HCT116 (cell line): Measurements from ENCODE around the gene PRMT9. TPM values are rescaled to one million over a fixed set of nuclear protein-coding genes. Genes with fewer than 3 reads are reported as not detected.

Source experiments
- ATAC-seq: fragments of 200-7000 bp; cut with Tn5 transposase; 2 replicates; pipeline ENCODE4 v1.9.1; 2020; ENCODE audit warnings: mild to moderate bottlenecking, moderate library complexity
- BruUV-seq: library from RNA; stranded (reverse); fragments of 400-500 nt; replicated peaks from 2 replicates; lab custom pipeline; 2021; lab: Mats Ljungman, UMichigan
- CTCF ChIA-PET: fragments of 300-600 bp; sonication (Branson Sonifier 250); formaldehyde crosslinking; loops from one replicate; lab custom pipeline; 2021; ENCODE audit warnings: antibody characterized with exemption; lab: Charles Lee
- POLR2A ChIA-PET: fragments of 300-600, 350-600 bp; sonication (Branson Sonifier 250); formaldehyde crosslinking; loops from one replicate; lab custom pipeline; 2021; ENCODE audit warnings: antibody characterized with exemption; lab: Charles Lee
- RAD21 ChIA-PET, 2 experiments: fragments of 300-600 bp; sonication (Branson Sonifier 250); formaldehyde crosslinking; loops; one replicate each; lab custom pipeline; 2023; ENCODE audit warnings: low total read pairs in 2 of 2; ENCODE audit not compliant: uncharacterized antibody in 2 of 2, unreplicated experiment in 2 of 2, low non-redundant PET in 1 of 2; lab: Charles Lee
- DNase-seq: peaks from one replicate; pipeline ENCODE4 v3.0.0-alpha.2; 2010; ENCODE audit warnings: low read depth, low spot score
- H2AFZ ChIP-seq: fragments of 200-600 bp; shearing (Covaris generic), sonication (generic); 2 replicates; pipeline ENCODE4 v1.6.1; 2017; ENCODE audit warnings: low read depth, mixed run types, mixed read lengths, antibody characterized with exemption, low read length; ENCODE audit not compliant: poor library complexity, severe bottlenecking
- H3K27ac ChIP-seq: 2 replicates; pipeline ENCODE4 v1.5.1; 2012; ENCODE audit warnings: low read depth, low read length
- H3K27me3 ChIP-seq: fragments of 200-600 bp; sonication (generic); 2 replicates; pipeline ENCODE4 v1.6.1; 2016; ENCODE audit warnings: mixed run types, low read length, mixed read lengths; ENCODE audit not compliant: insufficient read depth
- H3K36me3 ChIP-seq, 2 experiments: fragments of 200-500 bp in 1 of 2; fragments of 200-600 bp in 1 of 2; sonication (Bioruptor generic) in 1 of 2; sonication (generic) in 1 of 2; 2 replicates each; pipeline versions ENCODE4 v1.5.1 to v1.6.1; 2014 to 2016; ENCODE audit warnings: low read length in 2 of 2, inconsistent platforms in 1 of 2, mixed read lengths in 1 of 2, mixed run types in 1 of 2; ENCODE audit not compliant: insufficient read depth in 2 of 2, control insufficient read depth in 1 of 2
- H3K4me1 ChIP-seq, 2 experiments: fragments of 200-600 bp in 1 of 2; sonication (generic) in 1 of 2; 2 replicates each; pipeline versions ENCODE4 v1.5.1 to v1.6.1; 2012 to 2017; ENCODE audit warnings: low read length in 2 of 2, inconsistent platforms in 1 of 2, mild to moderate bottlenecking in 1 of 2, mixed read lengths in 1 of 2, mixed run types in 1 of 2, moderate library complexity in 1 of 2; ENCODE audit not compliant: insufficient read depth in 2 of 2, control insufficient read depth in 1 of 2
- H3K4me2 ChIP-seq: fragments of 200-600 bp; sonication (generic); 2 replicates; pipeline ENCODE4 v1.6.1; 2017; ENCODE audit warnings: mixed run types, low read length, mixed read lengths
- H3K4me3 ChIP-seq, 2 experiments: fragments of 200-600 bp in 1 of 2; sonication (generic) in 1 of 2; replicated peaks in 1 of 2; 2 replicates each; pipeline ENCODE4 v1.5.1; 2011 to 2016; ENCODE audit warnings: low read length in 2 of 2, control low read depth in 1 of 2, low read depth in 1 of 2, mild to moderate bottlenecking in 1 of 2, mixed read lengths in 1 of 2, mixed run types in 1 of 2
- H3K79me2 ChIP-seq: fragments of 200-600 bp; sonication (generic); 2 replicates; pipeline ENCODE4 v1.6.1; 2017; ENCODE audit warnings: mild to moderate bottlenecking, mixed run types, low read length, moderate library complexity, mixed read lengths; ENCODE audit not compliant: insufficient read depth
- H3K9ac ChIP-seq: fragments of 200-600 bp; sonication (generic); 2 replicates; pipeline ENCODE4 v1.6.1; 2016; ENCODE audit warnings: low read length, mixed read lengths
- H3K9me2 ChIP-seq: fragments of 200-600 bp; sonication (generic), shearing (Covaris generic); 2 replicates; pipeline ENCODE4 v1.6.1; 2017; ENCODE audit warnings: mixed run types, mild to moderate bottlenecking, moderate library complexity; ENCODE audit not compliant: insufficient read depth
- H3K9me3 ChIP-seq, 2 experiments: fragments of 200-500 bp in 1 of 2; fragments of 200-600 bp in 1 of 2; sonication (Bioruptor generic) in 1 of 2; sonication (generic) in 1 of 2; 2 replicates each; pipeline ENCODE4 v1.6.1; 2014 to 2017; ENCODE audit warnings: low read length in 2 of 2, mixed read lengths in 2 of 2, inconsistent platforms in 1 of 2, low read depth in 1 of 2, mild to moderate bottlenecking in 1 of 2, mixed run types in 1 of 2, moderate library complexity in 1 of 2; ENCODE audit not compliant: control insufficient read depth in 1 of 2, insufficient read depth in 1 of 2
- H4K20me1 ChIP-seq: fragments of 200-600 bp; sonication (generic), shearing (Covaris generic); 2 replicates; pipeline ENCODE4 v1.6.1; 2017; ENCODE audit warnings: mixed run types, mild to moderate bottlenecking, moderate library complexity; ENCODE audit not compliant: insufficient read depth
- CBX3 ChIP-seq: IDR thresholded peaks from 2 replicates; pipeline ENCODE4 v1.6.1; 2012; ENCODE audit warnings: low read depth
- ELF1 ChIP-seq: IDR thresholded peaks from 2 replicates; pipeline ENCODE4 v1.6.1; 2012; ENCODE audit warnings: low read depth, borderline replicate concordance
- EZH2 ChIP-seq: fragments of 200-600 bp; sonication (generic); IDR thresholded peaks from 2 replicates; pipeline ENCODE4 v1.6.1; 2017; ENCODE audit warnings: antibody characterized with exemption, mixed run types
- EZH2phosphoT487 ChIP-seq: fragments of 200-600 bp; IDR thresholded peaks from 2 replicates; pipeline ENCODE4 v1.6.1; 2018; ENCODE audit warnings: antibody characterized with exemption, borderline replicate concordance
- POLR2A ChIP-seq: IDR thresholded peaks from 2 replicates; pipeline ENCODE4 v1.7.0; 2011; ENCODE audit warnings: borderline replicate concordance; ENCODE audit not compliant: insufficient read depth, insufficient read length; ENCODE audit errors: extremely low read depth
- POLR2AphosphoS5 ChIP-seq: IDR thresholded peaks from 2 replicates; pipeline ENCODE4 v1.6.1; 2011; ENCODE audit warnings: mild to moderate bottlenecking, low read depth, low read length, moderate library complexity
- RAD21 ChIP-seq: IDR thresholded peaks from 2 replicates; pipeline ENCODE4 v1.6.1; 2012; ENCODE audit warnings: low read depth, mild to moderate bottlenecking
- REST ChIP-seq: IDR thresholded peaks from 2 replicates; pipeline ENCODE4 v1.6.1; 2012; ENCODE audit warnings: low read depth
- SIN3A ChIP-seq: IDR thresholded peaks from 2 replicates; pipeline ENCODE4 v1.6.1; 2012; ENCODE audit warnings: low read depth
- SRF ChIP-seq: IDR thresholded peaks from 2 replicates; pipeline ENCODE4 v1.6.1; 2012; ENCODE audit warnings: low read depth
- YY1 ChIP-seq: IDR thresholded peaks from 2 replicates; pipeline ENCODE4 v1.6.1; 2011; ENCODE audit warnings: low read length, low read depth, moderate library complexity, mild to moderate bottlenecking; ENCODE audit not compliant: insufficient replicate concordance; ENCODE audit errors: extremely low read depth
- ZNF274 ChIP-seq: fragments of 200-500 bp; sonication (Bioruptor generic); IDR thresholded peaks from 2 replicates; pipeline ENCODE4 v1.6.1; 2014; ENCODE audit warnings: mild to moderate bottlenecking, low read depth, low read length, inconsistent platforms
- intact Hi-C: fragments of 100-400 bp; cut with micrococcal nuclease; formaldehyde crosslinking; loops from 2 replicates; pipeline ENCODE4 v1.10.0; 2022
- total RNA-seq: library from RNA; stranded (reverse); gene quantifications from one replicate; pipeline ENCODE4 v1.2.1, GENCODE V29; 2021; ENCODE audit not compliant: unreplicated experiment

PRMT9 gene
- total RNA-seq, 1 experiment from 2014 or later: 5.8 TPM

DNA sequence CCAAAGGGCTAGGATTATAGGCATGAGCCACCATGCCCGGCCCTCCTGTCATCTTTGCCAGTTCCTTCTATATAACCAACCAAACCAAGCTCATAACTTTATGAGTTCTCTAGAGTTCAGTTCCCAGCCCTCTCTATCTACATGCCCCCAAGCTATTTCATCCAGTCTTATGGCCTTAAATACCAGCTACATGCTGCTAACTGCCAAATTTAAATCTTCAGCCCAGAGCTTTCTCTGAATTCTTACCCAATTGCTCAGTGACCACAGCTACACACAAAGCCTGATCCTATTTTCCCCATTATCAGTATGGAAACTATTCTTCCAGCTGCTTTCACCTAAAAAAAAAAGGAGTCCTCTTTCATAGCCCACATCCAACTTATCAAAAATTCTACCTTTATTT is 43.6 kb downstream of the PRMT9 start:
- Histone ChIP-seq H3K27me3 (no peaks in the 10 kb centered on the region), H3K9me3 (no peaks in the 10 kb centered on the region), H3K9ac (no peak overlapping the region), H3K4me1 (no peaks in the 10 kb centered on the region), H3K79me2 (peaks cover 17% of the 10 kb centered on the region; the same call in 1 of the 2 replicates), H4K20me1 (no peaks in the 10 kb centered on the region; the same call in 1 of the 2 replicates), H3K9me2 (no peaks in the 10 kb centered on the region), H2AFZ (no peak overlapping the region), H3K36me3 (peaks cover 12 to 17% of the 10 kb centered on the region in 2 experiments), H3K4me2 (no peak overlapping the region), H3K27ac (no peak overlapping the region), H3K4me3 (no peak overlapping the region)
- ChIA-PET POLR2A (no interaction called here), CTCF (interaction anchor here (0.8 kb wide), 1 partner anchor 226 kb away, joined by 3 read pairs; no protein-coding TSS in a partner anchor), RAD21 (interaction anchor here in 1 of 2 experiments (0.6 kb wide), 1 partner anchor 226 kb away, joined by 4 read pairs; no protein-coding TSS in a partner anchor)
- BruUV-seq: no TSS peak
- ATAC-seq (no peak), DNase-seq (no peak)
- intact Hi-C loops: no loop called here
- TF ChIP-seq REST (no peak), ELF1 (no peak), SIN3A (no peak), ZNF274 (no peak), POLR2A (no peak), POLR2AphosphoS5 (no peak), EZH2 (no peak), EZH2phosphoT487 (no peak), RAD21 (no peak), SRF (no peak), CBX3 (no peak), YY1 (no peak)
